GM19043 (cell line): ENCODE measurements around the gene SCUBE3.

ENCODE experiments used
- ATAC-seq: cut with Tn5 transposase; IDR thresholded peaks from one replicate; pipeline ENCODE4 v1.9.1; 2021; ENCODE audit warnings: low read depth; ENCODE audit not compliant: unreplicated experiment

Gene SCUBE3

GRCh38 chr6:35296931-35297600 lies 83.3 kb downstream of the SCUBE3 start:
- no peak for ATAC-seq

- ATAC-seq, result peak; percentile 77
These were observed 84.1 kb downstream of the SCUBE3 start, which contains the start of gene DEF6 for GRCh38 chr6:35297601-35298481. TSS of gene DEF6 (plus strand) at chr6:35297818. CDS start at chr6:35297857, 39 bp downstream.

GRCh38 chr6:35298625-35299140 lies 84.9 kb downstream of the SCUBE3 start:
- ATAC-seq, result no peak

GRCh38 chr6:35299674-35300073 lies 85.9 kb downstream of the SCUBE3 start:
- no peak for ATAC-seq

GRCh38 chr6:35300848-35301247 lies 87.1 kb downstream of the SCUBE3 start:
- ATAC-seq, result no peak
